Coronary artery (tissue), 2 donors: ENCODE measurements around the gene TBXA2R.
A peak's percentile ranks its signal among the peaks of the same experiment; 100 is the strongest.
"Not testable (repeated sequence)": the region's sequence is repeated elsewhere in the genome, so short reads cannot be mapped to it uniquely, and the experiment has no call there.

Experiments
- DNase-seq: peaks from one replicate; pipeline ENCODE4 v3.0.0-alpha.2; 2017; ENCODE audit warnings: low spot score
- H3K27ac ChIP-seq, 2 donors: fragments of 200-600 bp; sonication (generic); one replicate each; pipeline ENCODE4 v1.5.1; 2016 to 2019
- H3K4me3 ChIP-seq: fragments of 200-600 bp; sonication (generic); 2 replicates; pipeline ENCODE4 v1.5.1; 2016; ENCODE audit warnings: mild to moderate bottlenecking, moderate library complexity
- CTCF ChIP-seq: fragments of 200-600 bp; sonication (generic); IDR thresholded peaks from one replicate; pipeline ENCODE4 v1.5.1; 2019; ENCODE audit warnings: antibody characterized with exemption

The TBXA2R gene

DNA sequence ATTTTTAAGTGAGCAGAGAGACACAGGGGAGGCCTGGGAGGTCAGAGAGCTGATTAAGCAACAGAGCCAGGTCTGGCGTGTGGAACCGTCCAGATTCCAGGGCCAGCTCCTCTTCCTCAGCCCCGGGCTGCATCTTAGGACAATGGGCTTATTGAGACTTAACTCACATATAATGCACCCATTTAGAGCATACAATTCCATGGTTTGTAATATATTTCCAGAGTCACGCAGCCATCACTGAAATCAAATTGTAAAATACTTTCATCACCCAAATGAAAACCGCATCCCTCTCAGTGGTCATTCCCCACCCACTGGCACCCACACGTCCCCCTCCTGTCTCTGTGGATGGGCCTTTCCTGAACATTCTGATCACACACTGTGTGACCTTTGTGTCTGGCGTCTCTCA is 36.1 kb downstream of the TBXA2R start:
- no peak for DNase-seq
- no peak for TF ChIP-seq CTCF
- Histone ChIP-seq H3K4me3 (no peak overlapping the region), H3K27ac (no peak overlapping the region)

DNA sequence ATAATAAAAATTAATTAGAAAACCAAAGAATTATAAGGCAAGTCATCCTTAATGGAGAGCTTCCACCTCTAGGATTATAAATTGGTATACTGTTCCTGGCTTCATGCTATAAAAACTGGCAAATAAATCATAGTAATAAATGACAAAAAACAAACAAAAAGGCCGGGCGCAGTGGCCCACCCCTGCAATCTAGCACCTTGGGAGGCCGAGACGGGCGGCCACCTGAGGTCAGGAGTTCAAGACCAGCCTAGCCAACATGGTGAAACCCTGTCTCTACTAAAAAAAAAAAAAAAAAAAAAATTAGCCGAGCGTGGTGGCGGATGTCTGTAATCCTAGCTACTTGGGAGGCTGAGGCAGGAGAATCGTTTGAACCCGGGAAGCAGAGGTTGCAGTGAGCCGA is 36.6 kb downstream of the TBXA2R start:
- not testable (repeated sequence) for DNase-seq, H3K27ac ChIP-seq, H3K4me3 ChIP-seq

DNA sequence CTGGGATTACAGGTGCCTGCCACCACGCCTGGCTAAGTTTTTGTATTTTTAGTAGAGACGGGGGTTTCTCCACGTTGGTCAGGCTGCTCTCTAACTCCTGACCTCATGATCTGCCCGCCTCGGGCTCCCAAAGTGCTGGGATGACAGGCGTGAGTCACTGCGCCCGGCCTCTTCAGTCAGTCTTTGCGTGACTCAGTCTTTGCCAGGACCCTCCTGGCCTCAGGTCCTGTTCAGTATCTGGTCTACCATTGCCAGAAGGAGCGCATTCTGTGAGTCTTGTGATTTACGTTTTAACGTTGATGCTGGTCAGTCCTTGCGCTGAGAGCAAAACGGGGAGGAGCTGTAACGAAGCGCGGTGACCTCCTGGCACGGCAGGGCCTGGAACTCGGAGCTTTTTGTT is 41.5 kb downstream of the TBXA2R start:
- DNase-seq, result no peak
- H3K27ac ChIP-seq, result no peak overlapping the region
- no peak for TF ChIP-seq CTCF

GRCh38 chr19:3563709-3564524 is 42.8 kb downstream of the TBXA2R start:
- no peak overlapping the region for H3K4me3 ChIP-seq
- no peak for DNase-seq
- no peak for TF ChIP-seq CTCF
- no peak overlapping the region for H3K27ac ChIP-seq

More for the DNA sequence above, 41.5 kb downstream of the TBXA2R start:
- H3K4me3 ChIP-seq, result no peak overlapping the region

GRCh38 chr19:3557461-3558248 is 49.0 kb downstream of the TBXA2R start, which contains the start of gene MFSD12:
TSS of gene MFSD12 (minus strand) at chr19:3557586. CDS start at chr19:3557403, 183 bp downstream.
- no peak for TF ChIP-seq CTCF
- peak within 1 kb of the TSS; percentile 56 to 90 for H3K27ac ChIP-seq

GRCh38 chr19:3556978-3557460 is 49.7 kb downstream of the TBXA2R start:
- H3K4me3 ChIP-seq, result peak overlapping the region; percentile 98
- DNase-seq, result no peak
- no peak for TF ChIP-seq CTCF
- H3K27ac ChIP-seq, result peak overlapping the region in 1 of 2 donors; percentile 90

More at GRCh38 chr19:3557461-3558248, 49.0 kb downstream of the TBXA2R start, which contains the start of gene MFSD12:
- peak within 1 kb of the TSS; percentile 98 for H3K4me3 ChIP-seq
- peak; percentile 93 for DNase-seq

DNA sequence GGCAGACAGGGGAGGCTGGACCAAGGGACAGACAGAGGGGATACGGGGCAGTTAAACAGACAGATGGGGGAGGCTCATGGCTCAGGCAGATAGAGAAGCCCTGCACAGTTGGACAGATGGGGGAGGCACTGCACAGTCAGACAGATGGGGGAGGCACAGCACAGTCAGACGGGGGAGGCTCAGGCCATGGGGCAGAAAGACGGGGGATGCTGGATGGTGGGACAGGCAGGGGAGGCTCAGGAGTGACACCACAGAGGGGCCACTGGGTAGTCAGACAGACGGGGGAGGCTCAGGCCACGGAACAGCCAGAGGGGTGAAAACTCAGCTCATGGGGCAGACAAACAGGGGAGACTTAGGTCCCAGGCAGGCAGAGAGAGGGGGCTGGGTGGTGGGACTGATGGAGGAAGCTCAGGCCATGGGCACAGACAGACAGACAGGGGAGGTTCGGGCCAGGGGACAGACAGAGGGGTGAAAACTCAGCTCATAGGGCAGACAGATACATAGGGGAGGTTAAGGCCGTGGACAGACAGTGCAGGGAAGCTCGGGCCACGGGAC is 50.2 kb downstream of the TBXA2R start:
- no peak for TF ChIP-seq CTCF
- H3K27ac ChIP-seq, result peak overlapping the region in 1 of 2 donors; percentile 90

More for the DNA sequence above, 50.2 kb downstream of the TBXA2R start:
- no peak for DNase-seq
- peak overlapping the region; percentile 98 for H3K4me3 ChIP-seq
